Glutamatergic neuron (in vitro differentiated cells): Measurements from ENCODE around the gene LNP1. TPM values are rescaled to one million over a fixed set of nuclear protein-coding genes. Genes with fewer than 3 reads are reported as not detected.
"Not testable (repeated sequence)": the region's sequence is repeated elsewhere in the genome, so short reads cannot be mapped to it uniquely, and the experiment has no call there.

Source experiments
- DNase-seq: peaks from one replicate; pipeline ENCODE4 v3.0.0; 2022
- H3K27ac Mint-ChIP-seq: one replicate; pipeline ENCODE4 v1.8.0; 2020; ENCODE audit warnings: mild to moderate bottlenecking, mixed read lengths, inconsistent platforms; ENCODE audit not compliant: unreplicated experiment
- H3K27me3 Mint-ChIP-seq: one replicate; pipeline ENCODE4 v1.8.0; 2020; ENCODE audit warnings: mild to moderate bottlenecking, moderate library complexity, mixed read lengths, inconsistent platforms; ENCODE audit not compliant: unreplicated experiment
- H3K36me3 Mint-ChIP-seq: one replicate; pipeline ENCODE4 v1.8.0; 2020; ENCODE audit warnings: mild to moderate bottlenecking, mixed read lengths, inconsistent platforms; ENCODE audit not compliant: unreplicated experiment
- H3K4me1 Mint-ChIP-seq: one replicate; pipeline ENCODE4 v1.8.0; 2020; ENCODE audit warnings: mild to moderate bottlenecking, low read depth, mixed read lengths, inconsistent platforms; ENCODE audit not compliant: unreplicated experiment
- H3K4me3 Mint-ChIP-seq: one replicate; pipeline ENCODE4 v1.8.0; 2020; ENCODE audit warnings: mild to moderate bottlenecking, mixed read lengths, inconsistent platforms; ENCODE audit not compliant: unreplicated experiment
- H3K9me3 Mint-ChIP-seq: one replicate; pipeline ENCODE4 v1.8.0; 2020; ENCODE audit warnings: mild to moderate bottlenecking, moderate library complexity, mixed read lengths, inconsistent platforms; ENCODE audit not compliant: unreplicated experiment
- CTCF ChIP-seq: fragments of 200-600 bp; sonication (generic); IDR thresholded peaks from one replicate; pipeline ENCODE4 v1.5.0; 2021; ENCODE audit not compliant: partially characterized antibody, unreplicated experiment
- long read RNA-seq: library from polyadenylated mRNA; unstranded; transcript quantifications from one replicate; pipeline ENCODE4 v2.0.0, GENCODE V29; 2020; ENCODE audit not compliant: unreplicated experiment
- total RNA-seq: library from RNA; stranded (reverse); fragmentation: NEBNext Ultra II Directional; extraction: Animal tissue kit (Norgen Biotek cat#: 25700); gene quantifications from one replicate; pipeline ENCODE4 v1.2.1, GENCODE V29; 2021; ENCODE audit not compliant: unreplicated experiment

LNP1 gene
- 2.0 TPM for total RNA-seq
- long read RNA-seq, partial matches to known transcripts = 0 of 2 reads
- long read RNA-seq, other reads (novel, unspliced or antisense) = 0 of 2 reads

- no peak for TF ChIP-seq CTCF
- Mint-ChIP-seq H3K27me3 (peaks cover 1% of the 10 kb centered on the region), H3K27ac (peak within 1 kb of the TSS; percentile 86), H3K4me1 (peaks cover 10% of the 10 kb centered on the region), H3K36me3 (no peaks in the 10 kb centered on the region), H3K4me3 (peak within 1 kb of the TSS; percentile 95), H3K9me3 (peaks cover 4% of the 10 kb centered on the region)
- DNase-seq = peak; percentile 96
Measured at GRCh38 chr3:100400780-100401673, at the start of gene LNP1, which contains the start of gene TOMM70. Gene LNP1, plus strand, starts transcription at chr3:100401539. Its CDS starts 28,191 bp downstream, at chr3:100429730. Gene TOMM70, minus strand, starts transcription at chr3:100401089. Its CDS starts 140 bp downstream, at chr3:100400949.

GRCh38 chr3:100351770-100352169 is 49.6 kb upstream of the LNP1 start:
- H3K4me3 Mint-ChIP-seq, H3K4me1 Mint-ChIP-seq, H3K9me3 Mint-ChIP-seq, DNase-seq, H3K27ac Mint-ChIP-seq, H3K27me3 Mint-ChIP-seq: not testable (repeated sequence)
- peaks cover 15% of the 10 kb centered on the region for H3K36me3 Mint-ChIP-seq

GRCh38 chr3:100352296-100353231 is 48.8 kb upstream of the LNP1 start:
- no peaks in the 10 kb centered on the region for H3K27me3 Mint-ChIP-seq
- peaks cover 15% of the 10 kb centered on the region for H3K36me3 Mint-ChIP-seq

GRCh38 chr3:100354850-100355249 is 46.5 kb upstream of the LNP1 start:
- no peaks in the 10 kb centered on the region for H3K4me1 Mint-ChIP-seq
- no peaks in the 10 kb centered on the region for H3K27me3 Mint-ChIP-seq
- peaks cover 10% of the 10 kb centered on the region for H3K36me3 Mint-ChIP-seq
- no peaks in the 10 kb centered on the region for H3K9me3 Mint-ChIP-seq
- H3K4me3 Mint-ChIP-seq = no peak overlapping the region
- no peak for TF ChIP-seq CTCF
- H3K27ac Mint-ChIP-seq = no peak overlapping the region
- DNase-seq = no peak

More at GRCh38 chr3:100352296-100353231, 48.8 kb upstream of the LNP1 start:
- no peak overlapping the region for H3K4me3 Mint-ChIP-seq
- no peaks in the 10 kb centered on the region for H3K4me1 Mint-ChIP-seq
- no peak for DNase-seq
- no peaks in the 10 kb centered on the region for H3K9me3 Mint-ChIP-seq
- TF ChIP-seq CTCF = no peak
- no peak overlapping the region for H3K27ac Mint-ChIP-seq

- no peak for DNase-seq
- Mint-ChIP-seq H3K27ac (no peak overlapping the region), H3K9me3 (no peaks in the 10 kb centered on the region), H3K4me1 (no peaks in the 10 kb centered on the region), H3K27me3 (no peaks in the 10 kb centered on the region), H3K4me3 (no peak overlapping the region), H3K36me3 (peaks cover 11% of the 10 kb centered on the region)
- TF ChIP-seq CTCF = no peak
Measured at GRCh38 chr3:100358413-100358812, 42.9 kb upstream of the LNP1 start.
